Breast epithelium (tissue), 3 donors: ENCODE results near the gene DYNLT1.

Source experiments
- POLR2A ChIP-seq: fragments of 450-650 bp; IDR thresholded peaks from one replicate; pipeline ENCODE4 v1.6.1; 2016; ENCODE audit warnings: antibody characterized with exemption, mild to moderate bottlenecking, moderate library complexity
- POLR2AphosphoS5 ChIP-seq, 3 donors: sonication (generic); formaldehyde crosslinking; IDR thresholded peaks; one replicate each; pipeline ENCODE4 v1.6.1; 2017; ENCODE audit warnings: antibody characterized with exemption in 3 of 3
- TF ChIP-seq, protein P1 (sequence below), 3 donors: fragments of 450-650 bp; IDR thresholded peaks; one replicate each; pipeline ENCODE4 v1.5.1; 2016 to 2017; ENCODE audit warnings: antibody characterized with exemption in 3 of 3, mild to moderate bottlenecking in 3 of 3, moderate library complexity in 3 of 3

DNA sequence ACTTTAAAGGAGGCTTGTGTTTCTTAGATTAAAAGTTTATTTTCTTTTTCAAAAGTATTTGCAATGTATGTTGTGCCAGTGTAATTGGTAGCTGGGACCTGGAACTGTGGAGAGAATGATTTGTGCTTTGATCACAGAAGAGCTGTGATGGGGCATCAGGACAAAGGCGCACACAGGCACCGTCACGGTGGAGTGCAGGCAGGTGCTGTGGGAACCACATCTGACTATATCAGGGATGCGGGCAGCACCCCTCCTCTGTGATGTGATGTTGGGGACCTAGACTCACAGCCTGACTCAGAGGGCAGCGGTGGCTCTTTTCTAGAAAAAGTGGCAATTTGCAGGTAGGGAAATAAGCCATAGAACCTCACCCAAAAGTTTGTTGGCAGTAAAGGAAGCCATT is 39.8 kb upstream of the DYNLT1 start:
- TF ChIP-seq, protein P1, sequence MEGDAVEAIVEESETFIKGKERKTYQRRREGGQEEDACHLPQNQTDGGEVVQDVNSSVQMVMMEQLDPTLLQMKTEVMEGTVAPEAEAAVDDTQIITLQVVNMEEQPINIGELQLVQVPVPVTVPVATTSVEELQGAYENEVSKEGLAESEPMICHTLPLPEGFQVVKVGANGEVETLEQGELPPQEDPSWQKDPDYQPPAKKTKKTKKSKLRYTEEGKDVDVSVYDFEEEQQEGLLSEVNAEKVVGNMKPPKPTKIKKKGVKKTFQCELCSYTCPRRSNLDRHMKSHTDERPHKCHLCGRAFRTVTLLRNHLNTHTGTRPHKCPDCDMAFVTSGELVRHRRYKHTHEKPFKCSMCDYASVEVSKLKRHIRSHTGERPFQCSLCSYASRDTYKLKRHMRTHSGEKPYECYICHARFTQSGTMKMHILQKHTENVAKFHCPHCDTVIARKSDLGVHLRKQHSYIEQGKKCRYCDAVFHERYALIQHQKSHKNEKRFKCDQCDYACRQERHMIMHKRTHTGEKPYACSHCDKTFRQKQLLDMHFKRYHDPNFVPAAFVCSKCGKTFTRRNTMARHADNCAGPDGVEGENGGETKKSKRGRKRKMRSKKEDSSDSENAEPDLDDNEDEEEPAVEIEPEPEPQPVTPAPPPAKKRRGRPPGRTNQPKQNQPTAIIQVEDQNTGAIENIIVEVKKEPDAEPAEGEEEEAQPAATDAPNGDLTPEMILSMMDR (IDR thresholded peaks at IDR 0.05), result no peak
- TF ChIP-seq POLR2A (no peak), POLR2AphosphoS5 (IDR thresholded peaks at IDR 0.05) (no peak)
